HG03565 (cell line): ENCODE results near the gene B3GAT1.

Experiments used
- ATAC-seq: cut with Tn5 transposase; IDR thresholded peaks from one replicate; pipeline ENCODE4 v1.9.1; 2021; ENCODE audit warnings: mild to moderate bottlenecking, moderate library complexity; ENCODE audit not compliant: unreplicated experiment

The B3GAT1 gene

GRCh38 chr11:134413043-134413825 lies 1.2 kb upstream of the B3GAT1 start:
- no peak for ATAC-seq

- ATAC-seq = no peak
Observed at GRCh38 chr11:134410766-134411165, 1.3 kb downstream of the B3GAT1 start.

- ATAC-seq = no peak
Observed at GRCh38 chr11:134409552-134410429, 2.3 kb downstream of the B3GAT1 start.

- ATAC-seq = no peak
Observed at GRCh38 chr11:134407923-134408322, 4.1 kb downstream of the B3GAT1 start.

GRCh38 chr11:134407321-134407828 lies 4.7 kb downstream of the B3GAT1 start:
- no peak for ATAC-seq

- no peak for ATAC-seq
Observed at GRCh38 chr11:134406264-134407185, 5.5 kb downstream of the B3GAT1 start.

GRCh38 chr11:134405841-134406240 lies 6.2 kb downstream of the B3GAT1 start:
- ATAC-seq = no peak

GRCh38 chr11:134405436-134405835 lies 6.6 kb downstream of the B3GAT1 start:
- ATAC-seq = no peak

- no peak for ATAC-seq
Observed at GRCh38 chr11:134404575-134405341, 7.3 kb downstream of the B3GAT1 start.

GRCh38 chr11:134402910-134403309 lies 9.1 kb downstream of the B3GAT1 start:
- no peak for ATAC-seq

- ATAC-seq = no peak
Observed at GRCh38 chr11:134401825-134402809, 9.9 kb downstream of the B3GAT1 start.

- ATAC-seq = no peak
Observed at GRCh38 chr11:134399996-134400395, 12.0 kb downstream of the B3GAT1 start.

- no peak for ATAC-seq
Observed at GRCh38 chr11:134399293-134399654, 12.8 kb downstream of the B3GAT1 start.

- ATAC-seq = no peak
Observed at GRCh38 chr11:134398644-134399292, 13.3 kb downstream of the B3GAT1 start.

- no peak for ATAC-seq
Observed at GRCh38 chr11:134398079-134398444, 14.0 kb downstream of the B3GAT1 start.

- ATAC-seq = no peak
Observed at GRCh38 chr11:134397304-134398078, 14.6 kb downstream of the B3GAT1 start.

- no peak for ATAC-seq
Observed at GRCh38 chr11:134395002-134395401, 17.0 kb downstream of the B3GAT1 start.

- ATAC-seq = no peak
Observed at GRCh38 chr11:134394311-134394710, 17.7 kb downstream of the B3GAT1 start.
